Neural cell (in vitro differentiated cells): Measurements from ENCODE around the gene GPRC6A. TPM values are rescaled to one million over a fixed set of nuclear protein-coding genes. Genes with fewer than 3 reads are reported as not detected.

ENCODE experiments used
- H2AFZ ChIP-seq: fragments of 200-600, 300-800 bp; sonication (generic), shearing (Covaris generic); 2 replicates; pipeline ENCODE4 v1.6.0; 2014; ENCODE audit warnings: low read depth, mild to moderate bottlenecking, antibody characterized with exemption, low read length, moderate library complexity
- H3F3A ChIP-seq: fragments of 200-600 bp; shearing (Covaris generic); 2 replicates; pipeline ENCODE4 v1.6.1; 2016; ENCODE audit warnings: mild to moderate bottlenecking, moderate library complexity, mixed read lengths, antibody characterized with exemption, low read length; ENCODE audit not compliant: insufficient read depth, poor library complexity, severe bottlenecking
- H3K27ac ChIP-seq: fragments of 200-600, 300-800 bp; sonication (generic), shearing (Covaris generic); 2 replicates; pipeline ENCODE4 v1.5.1; 2014; ENCODE audit warnings: mild to moderate bottlenecking, low read length, moderate library complexity
- H3K27me3 ChIP-seq: fragments of 300-800, 200-600 bp; sonication (generic), shearing (Covaris generic); 2 replicates; pipeline ENCODE4 v1.6.0; 2014; ENCODE audit warnings: mild to moderate bottlenecking, low read depth, low read length, moderate library complexity; ENCODE audit not compliant: insufficient read depth
- H3K36me3 ChIP-seq: fragments of 300-800, 200-600 bp; sonication (generic), shearing (Covaris generic); 2 replicates; pipeline ENCODE4 v1.5.1; 2014; ENCODE audit warnings: mild to moderate bottlenecking, antibody characterized with exemption, low read length, moderate library complexity; ENCODE audit not compliant: insufficient read depth
- H3K4me2 ChIP-seq: fragments of 300-800, 200-600 bp; sonication (generic), shearing (Covaris generic); 2 replicates; pipeline ENCODE4 v1.6.0; 2014; ENCODE audit warnings: mild to moderate bottlenecking, low read length
- H3K4me3 ChIP-seq: fragments of 300-800, 200-600 bp; sonication (generic), shearing (Covaris generic); 2 replicates; pipeline ENCODE4 v1.5.1; 2014; ENCODE audit warnings: mild to moderate bottlenecking, low read length, moderate library complexity
- H3K79me2 ChIP-seq: fragments of 200-600 bp; shearing (Covaris generic); replicated peaks from 2 replicates; pipeline ENCODE4 v1.6.0; 2014; ENCODE audit warnings: mild to moderate bottlenecking, low read length, moderate library complexity; ENCODE audit not compliant: insufficient read depth
- H3K9ac ChIP-seq: fragments of 300-800, 200-600 bp; sonication (generic), shearing (Covaris generic); 2 replicates; pipeline ENCODE4 v1.6.1; 2016; ENCODE audit warnings: mild to moderate bottlenecking, low read length, mixed read lengths
- H3K9me2 ChIP-seq: fragments of 200-600 bp; shearing (Covaris generic); 2 replicates; pipeline ENCODE4 v1.6.1; 2016; ENCODE audit warnings: mild to moderate bottlenecking, low read length, mixed read lengths; ENCODE audit not compliant: insufficient read depth
- H3K9me3 ChIP-seq: fragments of 200-600, 300-800 bp; sonication (generic), shearing (Covaris generic); 2 replicates; pipeline ENCODE4 v1.6.1; 2016; ENCODE audit warnings: mild to moderate bottlenecking, mixed run types, low read length, moderate library complexity, mixed read lengths
- H4K20me1 ChIP-seq: fragments of 200-600 bp; shearing (Covaris generic); 2 replicates; pipeline ENCODE4 v1.6.1; 2016; ENCODE audit warnings: mild to moderate bottlenecking, mixed run types; ENCODE audit not compliant: insufficient read depth
- EP300 ChIP-seq: fragments of 450-650 bp; conservative IDR thresholded peaks from 2 replicates; pipeline ENCODE4 v1.6.1; 2014; ENCODE audit warnings: antibody characterized with exemption, mild to moderate bottlenecking, moderate library complexity; ENCODE audit not compliant: poor library complexity, severe bottlenecking
- EZH2 ChIP-seq: fragments of 200-600, 300-800 bp; shearing (Covaris generic), sonication (generic); IDR thresholded peaks from 2 replicates; pipeline ENCODE4 v1.6.1; 2014; ENCODE audit warnings: antibody characterized with exemption, low read length, borderline replicate concordance, mild to moderate bottlenecking; ENCODE audit not compliant: insufficient read depth, poor library complexity, severe bottlenecking
- MXI1 ChIP-seq: fragments of 450-650 bp; conservative IDR thresholded peaks from 2 replicates; pipeline ENCODE4 v1.6.1; 2014; ENCODE audit warnings: antibody characterized with exemption, mild to moderate bottlenecking; ENCODE audit not compliant: poor library complexity, severe bottlenecking
- POLR2AphosphoS5 ChIP-seq: IDR thresholded peaks from 2 replicates; pipeline ENCODE4 v1.6.1; 2012
- RAD21 ChIP-seq: fragments of 450-650 bp; conservative IDR thresholded peaks from 2 replicates; pipeline ENCODE4 v1.6.1; 2014; ENCODE audit warnings: antibody characterized with exemption, mild to moderate bottlenecking, moderate library complexity
- SMC3 ChIP-seq: fragments of 450-650 bp; conservative IDR thresholded peaks from 2 replicates; pipeline ENCODE4 v1.6.1; 2014; ENCODE audit warnings: antibody characterized with exemption, mild to moderate bottlenecking, moderate library complexity; ENCODE audit not compliant: poor library complexity
- TAF1 ChIP-seq: IDR thresholded peaks from 2 replicates; pipeline ENCODE4 v1.6.1; 2012; ENCODE audit warnings: low read depth
- polyA plus RNA-seq: library from polyadenylated mRNA; depleted of rRNA; stranded (reverse); fragments of >200 nt; gene quantifications from 2 replicates; pipeline ENCODE4 v1.2.3, GENCODE V29; 2014
- TF ChIP-seq, protein P1 (sequence below): fragments of 450-650 bp; IDR thresholded peaks from 2 replicates; pipeline ENCODE4 v1.5.1; 2014; ENCODE audit warnings: antibody characterized with exemption, mild to moderate bottlenecking, moderate library complexity; ENCODE audit not compliant: poor library complexity, severe bottlenecking
- TF ChIP-seq, protein P2 (sequence below): IDR thresholded peaks from 2 replicates; pipeline ENCODE4 v1.6.1; 2012; ENCODE audit warnings: borderline replicate concordance

Gene GPRC6A
- polyA plus RNA-seq, 1 donor from 2014 or later = not detected

DNA sequence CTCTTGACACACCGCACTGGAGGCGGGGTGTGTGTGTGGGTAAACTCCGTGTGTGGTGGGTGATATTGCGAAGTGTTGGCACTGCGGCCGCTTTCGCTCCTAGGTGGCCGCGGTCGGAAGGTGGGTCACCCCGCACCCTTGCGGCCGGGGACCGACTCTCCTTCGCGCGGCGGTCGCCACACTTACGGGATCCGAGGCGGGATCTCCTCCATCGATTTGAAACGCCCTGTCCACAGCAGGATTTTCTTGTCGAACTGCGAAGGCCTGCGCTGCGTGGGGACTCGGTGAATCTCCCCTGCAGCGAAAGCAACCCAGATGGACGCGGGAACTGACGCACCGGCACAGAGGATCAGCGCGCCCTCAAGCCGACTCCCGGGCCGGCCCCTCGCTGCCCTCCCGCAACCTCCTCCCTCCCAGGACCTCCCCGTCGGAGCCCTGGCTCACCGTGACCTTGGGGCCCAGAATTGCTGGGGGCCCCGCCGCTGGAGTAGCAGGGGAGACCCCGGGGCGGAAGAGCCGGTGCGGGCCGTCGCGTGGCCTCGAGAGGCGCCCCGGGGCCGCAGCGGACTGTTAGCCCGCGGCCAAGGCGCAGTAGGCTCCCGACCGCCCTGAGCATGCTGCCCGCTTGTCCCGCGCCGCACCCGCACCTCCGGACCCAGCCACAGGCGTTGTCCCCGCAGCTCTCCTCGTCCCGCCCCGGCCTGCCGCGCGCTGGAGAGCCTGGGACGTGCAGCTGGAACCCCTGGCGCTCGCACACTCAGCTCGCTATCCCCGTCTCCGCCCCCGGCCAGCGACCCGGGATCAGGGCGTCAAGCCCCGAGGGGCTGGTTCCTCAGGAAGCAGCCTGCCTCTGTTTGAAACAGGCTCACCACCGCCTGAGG is 63.7 kb downstream of the GPRC6A start, which contains the start of gene FAM162B:
FAM162B (minus strand) TSS at position 759 of the 881 bp plus-strand sequence; CDS start at position 616, 143 bp downstream.
- Histone ChIP-seq H3K9me3 (no peaks in the 10 kb centered on the region), H3K36me3 (no peaks in the 10 kb centered on the region), H2AFZ (peak within 1 kb of the TSS; percentile 37), H3K9me2 (no peaks in the 10 kb centered on the region), H3K79me2 (no peaks in the 10 kb centered on the region), H3K27me3 (peaks cover 51% of the 10 kb centered on the region), H3K27ac (no peak within 1 kb of the TSS), H3K9ac (peak within 1 kb of the TSS; percentile 21), H3K4me2 (peak within 1 kb of the TSS; percentile 22), H3K4me3 (peak within 1 kb of the TSS; percentile 70), H4K20me1 (no peaks in the 10 kb centered on the region), H3F3A (no peaks in the 10 kb centered on the region)
- peak; percentile 10 for TF ChIP-seq POLR2AphosphoS5
- peak; percentile 67 for TF ChIP-seq EZH2
- TF ChIP-seq, protein P1, sequence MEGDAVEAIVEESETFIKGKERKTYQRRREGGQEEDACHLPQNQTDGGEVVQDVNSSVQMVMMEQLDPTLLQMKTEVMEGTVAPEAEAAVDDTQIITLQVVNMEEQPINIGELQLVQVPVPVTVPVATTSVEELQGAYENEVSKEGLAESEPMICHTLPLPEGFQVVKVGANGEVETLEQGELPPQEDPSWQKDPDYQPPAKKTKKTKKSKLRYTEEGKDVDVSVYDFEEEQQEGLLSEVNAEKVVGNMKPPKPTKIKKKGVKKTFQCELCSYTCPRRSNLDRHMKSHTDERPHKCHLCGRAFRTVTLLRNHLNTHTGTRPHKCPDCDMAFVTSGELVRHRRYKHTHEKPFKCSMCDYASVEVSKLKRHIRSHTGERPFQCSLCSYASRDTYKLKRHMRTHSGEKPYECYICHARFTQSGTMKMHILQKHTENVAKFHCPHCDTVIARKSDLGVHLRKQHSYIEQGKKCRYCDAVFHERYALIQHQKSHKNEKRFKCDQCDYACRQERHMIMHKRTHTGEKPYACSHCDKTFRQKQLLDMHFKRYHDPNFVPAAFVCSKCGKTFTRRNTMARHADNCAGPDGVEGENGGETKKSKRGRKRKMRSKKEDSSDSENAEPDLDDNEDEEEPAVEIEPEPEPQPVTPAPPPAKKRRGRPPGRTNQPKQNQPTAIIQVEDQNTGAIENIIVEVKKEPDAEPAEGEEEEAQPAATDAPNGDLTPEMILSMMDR = no peak
- TF ChIP-seq TAF1 = no peak

DNA sequence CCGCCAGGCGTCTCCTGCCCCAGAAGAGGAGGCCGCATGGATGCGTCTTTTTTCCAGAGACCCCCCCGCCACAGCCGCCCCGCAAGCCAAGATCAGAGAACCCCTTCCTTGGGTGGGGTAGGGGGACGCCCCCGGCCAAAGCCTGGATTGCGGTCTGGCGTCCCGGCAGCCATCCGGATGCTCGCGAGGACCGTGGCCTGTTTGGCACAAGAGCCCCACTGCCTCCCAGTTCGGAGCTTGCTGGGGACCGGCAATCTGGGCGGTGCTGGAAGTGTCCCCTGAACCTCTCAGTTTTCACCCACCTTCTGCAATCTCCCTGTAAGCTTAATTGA is 64.3 kb downstream of the GPRC6A start:
- H3K9ac ChIP-seq = no peak overlapping the region
- H3K4me2 ChIP-seq = no peak overlapping the region

More for the DNA sequence above, 64.3 kb downstream of the GPRC6A start:
- Histone ChIP-seq H3F3A (no peaks in the 10 kb centered on the region), H3K27ac (no peak overlapping the region), H3K27me3 (peaks cover 51% of the 10 kb centered on the region), H3K9me2 (no peaks in the 10 kb centered on the region), H3K9me3 (no peaks in the 10 kb centered on the region), H3K36me3 (no peaks in the 10 kb centered on the region), H4K20me1 (no peaks in the 10 kb centered on the region), H2AFZ (peak overlapping the region; percentile 37), H3K4me3 (peak overlapping the region; percentile 70), H3K79me2 (no peaks in the 10 kb centered on the region)
- TF ChIP-seq, protein P1 = no peak
- TF ChIP-seq RAD21 (no peak), EZH2 (no peak), TAF1 (no peak), MXI1 (no peak), EP300 (no peak), POLR2AphosphoS5 (no peak), SMC3 (no peak)
- TF ChIP-seq, protein P2, sequence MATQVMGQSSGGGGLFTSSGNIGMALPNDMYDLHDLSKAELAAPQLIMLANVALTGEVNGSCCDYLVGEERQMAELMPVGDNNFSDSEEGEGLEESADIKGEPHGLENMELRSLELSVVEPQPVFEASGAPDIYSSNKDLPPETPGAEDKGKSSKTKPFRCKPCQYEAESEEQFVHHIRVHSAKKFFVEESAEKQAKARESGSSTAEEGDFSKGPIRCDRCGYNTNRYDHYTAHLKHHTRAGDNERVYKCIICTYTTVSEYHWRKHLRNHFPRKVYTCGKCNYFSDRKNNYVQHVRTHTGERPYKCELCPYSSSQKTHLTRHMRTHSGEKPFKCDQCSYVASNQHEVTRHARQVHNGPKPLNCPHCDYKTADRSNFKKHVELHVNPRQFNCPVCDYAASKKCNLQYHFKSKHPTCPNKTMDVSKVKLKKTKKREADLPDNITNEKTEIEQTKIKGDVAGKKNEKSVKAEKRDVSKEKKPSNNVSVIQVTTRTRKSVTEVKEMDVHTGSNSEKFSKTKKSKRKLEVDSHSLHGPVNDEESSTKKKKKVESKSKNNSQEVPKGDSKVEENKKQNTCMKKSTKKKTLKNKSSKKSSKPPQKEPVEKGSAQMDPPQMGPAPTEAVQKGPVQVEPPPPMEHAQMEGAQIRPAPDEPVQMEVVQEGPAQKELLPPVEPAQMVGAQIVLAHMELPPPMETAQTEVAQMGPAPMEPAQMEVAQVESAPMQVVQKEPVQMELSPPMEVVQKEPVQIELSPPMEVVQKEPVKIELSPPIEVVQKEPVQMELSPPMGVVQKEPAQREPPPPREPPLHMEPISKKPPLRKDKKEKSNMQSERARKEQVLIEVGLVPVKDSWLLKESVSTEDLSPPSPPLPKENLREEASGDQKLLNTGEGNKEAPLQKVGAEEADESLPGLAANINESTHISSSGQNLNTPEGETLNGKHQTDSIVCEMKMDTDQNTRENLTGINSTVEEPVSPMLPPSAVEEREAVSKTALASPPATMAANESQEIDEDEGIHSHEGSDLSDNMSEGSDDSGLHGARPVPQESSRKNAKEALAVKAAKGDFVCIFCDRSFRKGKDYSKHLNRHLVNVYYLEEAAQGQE = no peak
